GM12874 (cell line): ENCODE measurements around the gene DNA2.

Experiments
- TF ChIP-seq, protein P1 (sequence below): IDR thresholded peaks from 2 replicates; pipeline ENCODE4 v1.5.1; 2011; ENCODE audit warnings: low read depth, mild to moderate bottlenecking, control low read depth, low read length, moderate library complexity; ENCODE audit not compliant: insufficient read depth

The DNA2 gene

DNA sequence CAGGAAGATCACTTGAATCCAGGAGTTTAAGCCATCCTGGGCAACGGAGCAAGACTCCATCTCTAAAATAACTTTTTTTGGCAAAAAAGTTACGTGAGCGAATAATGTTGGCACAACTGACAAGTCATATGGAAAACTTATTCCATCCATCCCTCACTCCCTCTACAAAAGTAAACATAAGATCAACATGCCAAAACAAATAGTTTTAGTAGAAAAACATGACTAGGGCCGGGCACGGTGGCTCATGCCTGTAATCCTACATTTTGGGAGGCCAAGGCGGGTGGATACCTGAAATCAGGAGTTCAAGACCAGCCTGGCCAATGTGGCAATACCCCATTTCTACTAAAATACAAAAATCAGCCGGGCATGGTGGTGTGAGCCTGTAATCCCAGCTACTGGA, 29.9 kb upstream of the DNA2 start:
- TF ChIP-seq, protein P1, sequence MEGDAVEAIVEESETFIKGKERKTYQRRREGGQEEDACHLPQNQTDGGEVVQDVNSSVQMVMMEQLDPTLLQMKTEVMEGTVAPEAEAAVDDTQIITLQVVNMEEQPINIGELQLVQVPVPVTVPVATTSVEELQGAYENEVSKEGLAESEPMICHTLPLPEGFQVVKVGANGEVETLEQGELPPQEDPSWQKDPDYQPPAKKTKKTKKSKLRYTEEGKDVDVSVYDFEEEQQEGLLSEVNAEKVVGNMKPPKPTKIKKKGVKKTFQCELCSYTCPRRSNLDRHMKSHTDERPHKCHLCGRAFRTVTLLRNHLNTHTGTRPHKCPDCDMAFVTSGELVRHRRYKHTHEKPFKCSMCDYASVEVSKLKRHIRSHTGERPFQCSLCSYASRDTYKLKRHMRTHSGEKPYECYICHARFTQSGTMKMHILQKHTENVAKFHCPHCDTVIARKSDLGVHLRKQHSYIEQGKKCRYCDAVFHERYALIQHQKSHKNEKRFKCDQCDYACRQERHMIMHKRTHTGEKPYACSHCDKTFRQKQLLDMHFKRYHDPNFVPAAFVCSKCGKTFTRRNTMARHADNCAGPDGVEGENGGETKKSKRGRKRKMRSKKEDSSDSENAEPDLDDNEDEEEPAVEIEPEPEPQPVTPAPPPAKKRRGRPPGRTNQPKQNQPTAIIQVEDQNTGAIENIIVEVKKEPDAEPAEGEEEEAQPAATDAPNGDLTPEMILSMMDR: no peak

DNA sequence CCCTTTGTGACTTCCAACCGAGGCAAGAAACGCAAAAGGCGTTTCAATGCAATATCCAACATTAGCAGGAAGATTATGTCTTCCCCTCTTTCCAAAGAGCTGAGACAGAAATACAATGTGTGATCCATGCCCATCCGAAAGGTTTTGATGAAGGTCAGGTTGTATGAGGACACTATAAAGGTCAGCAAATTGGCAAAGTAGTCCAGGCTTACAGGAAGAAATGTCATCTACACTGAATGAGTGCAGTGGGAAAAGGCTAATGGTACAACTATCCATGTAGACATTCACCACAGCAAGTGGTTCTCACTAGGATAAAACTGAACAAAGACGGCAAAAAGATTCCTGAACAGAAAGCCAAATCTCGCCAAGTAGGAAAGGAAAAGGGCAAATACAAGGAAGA, 27.8 kb upstream of the DNA2 start:
- TF ChIP-seq, protein P1: no peak

DNA sequence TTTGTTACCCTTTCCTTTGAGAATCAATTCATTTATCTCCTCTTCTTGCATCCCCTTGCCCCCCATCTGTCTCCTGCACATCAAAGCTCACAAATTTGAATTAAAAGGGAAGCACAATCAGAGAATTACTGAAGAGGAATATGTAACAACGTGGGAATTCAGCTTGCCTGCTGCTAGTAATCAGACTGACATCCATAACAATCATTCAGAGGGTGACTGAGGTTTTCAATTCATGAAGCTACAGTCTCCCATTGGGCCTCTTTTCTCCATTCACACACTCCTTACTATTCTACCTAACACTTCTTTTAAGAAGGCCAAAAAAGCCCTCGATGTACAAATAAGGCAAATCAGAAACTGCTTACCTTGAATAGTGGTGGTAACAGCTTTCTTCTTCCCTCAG, 24.3 kb upstream of the DNA2 start:
- TF ChIP-seq, protein P1: no peak

DNA sequence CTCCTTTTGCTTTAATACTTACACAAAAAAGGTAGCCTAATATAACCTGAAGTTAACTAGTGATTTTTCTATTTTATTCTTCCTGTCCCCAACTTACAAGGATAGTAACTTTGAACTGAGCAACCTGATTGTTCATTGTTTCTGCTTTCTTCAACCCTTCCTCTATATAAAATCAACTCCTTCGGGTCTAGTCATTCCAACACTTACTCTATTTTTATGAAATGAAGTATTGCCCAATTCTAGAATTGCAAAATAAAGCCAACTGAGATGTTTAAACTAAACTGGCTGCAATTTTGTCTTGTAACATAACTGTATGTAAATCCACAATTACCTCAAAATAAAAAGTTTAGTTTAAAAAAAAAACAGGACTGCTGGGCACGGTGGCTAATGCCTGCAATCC, 20.3 kb upstream of the DNA2 start:
- TF ChIP-seq, protein P1: no peak

DNA sequence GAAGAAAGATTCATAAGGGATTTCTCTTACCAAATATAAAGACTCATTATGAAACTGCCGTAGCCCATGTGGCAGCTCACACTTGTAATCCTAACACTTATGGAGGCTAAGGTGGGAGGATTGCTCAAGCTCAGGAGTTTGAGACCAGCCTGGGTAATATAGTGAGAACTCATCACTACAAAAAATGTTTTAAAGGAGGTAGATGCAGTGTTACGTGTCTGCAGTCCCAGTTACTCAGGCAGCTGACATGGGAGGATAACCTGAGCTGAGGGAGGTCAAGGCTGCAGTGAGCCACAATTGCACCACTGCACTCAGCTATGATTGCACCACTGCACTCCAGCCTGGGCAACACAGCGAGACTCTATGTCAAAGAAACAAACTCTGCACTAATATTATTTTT, 18.1 kb upstream of the DNA2 start:
- TF ChIP-seq, protein P1: no peak

DNA sequence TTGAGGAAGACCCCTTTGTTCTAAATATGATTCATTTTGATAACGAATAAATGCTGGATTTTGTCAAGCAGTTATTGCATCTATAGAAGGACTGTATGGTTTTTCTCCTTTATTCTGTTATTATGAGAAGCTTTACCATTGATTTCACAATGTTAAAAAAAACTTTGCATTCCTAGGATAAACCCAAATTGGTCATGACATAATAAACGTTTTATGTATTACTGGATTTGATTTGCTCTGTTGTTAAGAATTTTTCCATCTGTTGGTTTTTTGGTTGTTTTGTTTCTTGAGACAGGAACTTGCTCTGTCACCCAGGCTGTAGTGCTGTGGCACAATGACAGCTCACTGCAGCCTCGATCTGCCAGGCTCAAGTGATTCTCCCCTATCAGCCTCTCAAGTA, 2.2 kb upstream of the DNA2 start:
- TF ChIP-seq, protein P1: no peak

DNA sequence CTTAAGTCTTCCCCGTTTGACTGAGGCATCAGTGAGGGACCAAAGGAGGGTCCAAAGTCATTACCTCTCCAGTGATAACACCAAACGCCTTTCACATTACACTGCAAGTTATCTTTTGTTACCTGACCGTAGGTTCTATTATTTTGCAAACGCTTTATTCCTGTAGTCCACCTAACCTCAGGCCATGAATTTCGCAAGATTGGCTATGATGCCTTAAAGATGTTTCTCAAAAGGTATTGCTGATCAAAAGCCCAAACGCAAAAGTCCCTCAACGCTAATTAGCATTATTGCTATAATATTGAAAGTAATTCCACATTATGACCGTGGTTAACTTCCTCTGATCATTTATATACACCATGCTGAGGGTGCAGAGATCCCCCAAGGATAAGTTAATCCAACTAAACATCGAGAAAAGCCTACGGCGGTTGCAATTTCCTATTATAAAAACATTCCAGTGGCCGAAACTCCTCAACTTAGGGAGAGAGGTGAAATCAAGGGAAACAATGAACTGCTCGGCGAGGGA, 649 bp downstream of the DNA2 start:
- TF ChIP-seq, protein P1: no peak
